ENCODE measurements around the gene TPSB2.
"Not testable (repeated sequence)": the region's sequence is repeated elsewhere in the genome, so short reads cannot be mapped to it uniquely, and the experiment has no call there.

The TPSB2 gene

DNA sequence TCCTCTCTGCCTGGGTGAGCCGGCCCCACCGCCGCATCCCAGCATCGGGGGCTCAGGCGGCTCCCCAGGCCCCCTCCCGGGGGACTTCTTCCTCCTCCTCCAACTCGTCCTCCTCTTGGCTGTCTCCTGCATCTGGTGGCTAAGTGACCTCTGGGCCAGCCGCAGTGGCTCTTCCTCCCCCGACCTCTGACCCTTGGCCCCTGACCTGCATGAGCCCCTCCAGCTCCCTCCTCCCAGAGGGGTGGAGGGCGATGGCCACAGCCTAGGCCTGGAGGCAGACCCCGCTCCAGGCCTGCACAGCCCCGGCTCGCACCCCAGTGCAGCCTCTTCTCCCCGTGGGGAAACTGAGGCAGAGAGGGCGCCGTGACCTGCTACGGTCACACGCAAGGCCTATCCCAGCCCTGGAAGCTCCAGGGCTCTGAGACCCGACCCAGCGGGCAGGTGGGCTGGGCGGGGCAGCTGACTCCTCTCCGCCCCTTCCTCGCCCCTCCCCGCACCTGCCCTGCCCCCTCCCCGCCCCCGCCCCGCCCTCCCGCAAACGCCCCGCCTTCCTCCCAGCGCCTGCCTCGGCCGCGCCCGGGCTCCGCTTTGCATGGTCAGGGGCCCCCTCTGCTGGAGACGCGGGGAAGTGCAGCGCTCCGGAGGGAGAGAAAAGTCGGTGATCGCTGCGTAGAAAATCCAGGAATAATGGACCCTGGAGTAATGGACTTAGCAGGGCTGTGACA is 19.2 kb upstream of the TPSB2 start:
- H3K27me3 ChIP-seq (ENCODE audit: control insufficient read depth, insufficient read depth, low read length), result peaks cover 31% of the 10 kb centered on the region
- not testable (repeated sequence) for H3K27ac ChIP-seq (ENCODE audit: low read depth, low read length); H3K36me3 ChIP-seq (ENCODE audit: control insufficient read depth, insufficient read depth, low read length); H3K9me3 ChIP-seq (ENCODE audit: control insufficient read depth, insufficient read depth, low read depth, low read length); H3K9ac ChIP-seq (ENCODE audit: low read length); H3K4me3 ChIP-seq (ENCODE audit: low read depth, low read length); H3K4me1 ChIP-seq (ENCODE audit: control insufficient read depth, insufficient read depth, low read length)

DNA sequence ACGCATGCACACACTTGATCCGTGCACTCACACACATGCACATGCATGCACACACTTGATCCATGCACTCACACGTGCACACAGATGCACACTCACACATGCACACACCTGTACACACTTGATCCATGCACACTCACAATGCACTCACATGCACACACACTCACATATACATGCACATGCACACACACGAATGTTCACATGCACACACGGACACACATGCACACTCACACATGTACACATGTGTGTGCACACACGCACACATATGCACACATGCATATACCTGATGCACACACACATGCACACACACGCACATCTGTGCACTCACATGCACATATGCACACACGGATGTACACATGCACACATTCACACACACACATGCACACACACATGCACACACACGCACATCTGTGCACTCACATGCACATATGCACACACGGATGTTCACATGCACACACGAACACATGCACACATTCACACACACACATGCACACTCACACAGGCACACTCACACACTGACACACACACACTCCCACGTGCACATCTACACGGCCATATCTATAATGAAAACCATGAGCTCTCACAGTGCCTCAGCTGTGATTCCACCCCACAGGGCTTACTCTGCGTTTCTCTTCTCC is 18.0 kb upstream of the TPSB2 start:
- H3K9me3 ChIP-seq (ENCODE audit: control insufficient read depth, insufficient read depth, low read depth, low read length); H3K4me1 ChIP-seq (ENCODE audit: control insufficient read depth, insufficient read depth, low read length); H3K27ac ChIP-seq (ENCODE audit: low read depth, low read length); H3K9ac ChIP-seq (ENCODE audit: low read length); H3K36me3 ChIP-seq (ENCODE audit: control insufficient read depth, insufficient read depth, low read length); H3K4me3 ChIP-seq (ENCODE audit: low read depth, low read length): not testable (repeated sequence)
- peaks cover 27% of the 10 kb centered on the region for H3K27me3 ChIP-seq (ENCODE audit: control insufficient read depth, insufficient read depth, low read length)

DNA sequence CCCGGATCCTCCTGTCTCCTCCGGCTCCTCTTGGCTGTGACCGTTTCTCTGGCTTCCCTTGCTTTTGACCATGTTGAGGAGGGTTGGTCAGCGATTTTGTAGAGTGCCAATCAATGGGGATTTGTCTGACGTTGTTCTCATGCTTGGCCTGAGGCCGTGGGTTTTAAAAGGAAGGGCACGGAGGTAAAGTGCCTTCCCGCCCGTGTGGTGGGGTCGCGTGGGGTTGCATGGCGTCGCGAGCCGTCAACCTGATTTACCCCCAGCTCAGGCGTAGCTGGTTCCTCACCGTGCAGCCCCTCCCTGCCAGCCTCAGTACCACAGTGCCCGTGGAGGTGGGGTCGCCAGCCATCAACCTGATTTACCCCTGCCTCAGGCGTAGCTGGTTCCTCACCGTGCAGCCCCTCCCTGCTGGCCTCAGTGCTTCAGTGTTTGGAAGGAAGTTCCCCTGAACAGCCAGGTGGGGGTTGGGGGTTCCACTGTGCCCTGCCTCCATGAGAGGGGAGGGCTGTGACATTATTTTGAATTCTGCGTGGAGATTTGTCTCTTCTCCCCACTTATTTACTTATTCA is 15.6 kb upstream of the TPSB2 start:
- Histone ChIP-seq H3K9ac (ENCODE audit: low read length) (no peak overlapping the region), H3K4me3 (ENCODE audit: low read depth, low read length) (no peak overlapping the region), H3K36me3 (ENCODE audit: control insufficient read depth, insufficient read depth, low read length) (no peaks in the 10 kb centered on the region), H3K27me3 (ENCODE audit: control insufficient read depth, insufficient read depth, low read length) (peaks cover 25% of the 10 kb centered on the region), H3K27ac (ENCODE audit: low read depth, low read length) (no peak overlapping the region), H3K4me1 (ENCODE audit: control insufficient read depth, insufficient read depth, low read length) (no peaks in the 10 kb centered on the region), H3K9me3 (ENCODE audit: control insufficient read depth, insufficient read depth, low read depth, low read length) (no peaks in the 10 kb centered on the region)

DNA sequence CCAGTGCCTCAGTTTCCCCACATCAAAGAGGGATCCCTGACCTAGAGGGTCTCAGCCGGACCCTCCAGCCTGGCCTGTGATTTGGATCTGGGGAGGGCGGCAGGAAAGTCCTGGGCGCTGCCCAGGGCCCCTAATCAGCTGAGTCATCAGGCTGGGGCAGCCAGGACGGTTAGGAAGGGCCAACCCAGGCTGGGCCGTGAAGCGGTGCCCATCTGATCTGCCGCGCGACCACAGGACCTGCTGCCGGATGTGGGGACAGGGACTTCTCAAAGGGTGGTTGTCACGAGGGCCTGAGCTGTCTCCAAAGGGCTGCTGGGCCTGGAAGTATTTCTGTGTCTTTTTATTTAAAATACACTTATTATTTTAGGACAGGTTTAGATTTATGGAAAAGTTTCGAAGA is 14.9 kb upstream of the TPSB2 start:
- no peak overlapping the region for H3K4me3 ChIP-seq (ENCODE audit: low read depth, low read length)
- H3K27me3 ChIP-seq (ENCODE audit: control insufficient read depth, insufficient read depth, low read length), result peaks cover 25% of the 10 kb centered on the region
- H3K9ac ChIP-seq (ENCODE audit: low read length), result no peak overlapping the region
- H3K9me3 ChIP-seq (ENCODE audit: control insufficient read depth, insufficient read depth, low read depth, low read length), result no peaks in the 10 kb centered on the region
- no peaks in the 10 kb centered on the region for H3K4me1 ChIP-seq (ENCODE audit: control insufficient read depth, insufficient read depth, low read length)
- no peaks in the 10 kb centered on the region for H3K36me3 ChIP-seq (ENCODE audit: control insufficient read depth, insufficient read depth, low read length)
- H3K27ac ChIP-seq (ENCODE audit: low read depth, low read length), result no peak overlapping the region

DNA sequence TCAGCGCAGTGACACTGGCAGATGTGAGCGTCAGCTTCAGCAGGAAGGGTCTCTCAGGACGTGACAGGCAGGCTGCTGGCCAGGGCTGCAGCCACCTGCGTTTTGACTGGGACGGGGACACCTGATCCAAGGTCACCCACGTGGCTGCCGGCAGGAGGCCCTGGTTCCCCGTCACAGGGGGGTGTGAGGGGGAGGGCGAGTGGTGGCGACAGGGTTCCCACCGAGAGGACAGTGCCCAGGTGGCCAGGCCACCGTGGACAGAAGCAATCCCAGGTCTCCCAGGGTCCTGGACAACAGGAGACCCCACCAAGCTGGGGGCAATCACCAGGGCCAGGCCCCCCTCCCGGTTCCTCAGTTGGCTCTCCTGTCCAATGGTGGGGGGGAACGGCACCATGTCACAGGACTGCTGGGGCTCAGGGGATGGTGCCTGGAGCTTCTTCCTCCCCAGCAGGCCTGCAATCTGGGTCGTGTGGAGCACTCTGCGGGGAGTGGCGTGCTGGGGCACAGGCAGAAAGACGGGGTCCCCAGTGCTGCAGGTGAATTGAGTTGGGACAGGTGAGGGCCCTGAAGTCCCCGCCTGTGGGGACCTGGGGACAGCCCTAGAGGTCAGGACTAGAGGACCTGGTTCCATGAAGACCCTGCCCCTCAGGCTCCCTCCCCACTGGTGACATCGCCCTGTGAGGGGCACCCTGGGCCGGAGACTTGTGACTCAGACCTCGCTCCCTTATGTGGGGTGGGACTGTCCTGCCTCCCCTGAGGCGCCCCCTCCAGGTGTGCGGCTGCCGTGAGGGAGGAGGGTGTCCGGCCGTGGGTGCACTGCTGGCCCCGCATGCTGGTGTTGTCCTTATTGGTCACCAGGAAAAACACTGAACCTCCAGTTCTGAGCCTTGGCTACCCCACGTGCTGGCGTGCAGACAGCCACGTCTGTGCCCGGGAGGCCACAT is 14.2 kb upstream of the TPSB2 start:
- H3K9ac ChIP-seq (ENCODE audit: low read length), result not testable (repeated sequence)

DNA sequence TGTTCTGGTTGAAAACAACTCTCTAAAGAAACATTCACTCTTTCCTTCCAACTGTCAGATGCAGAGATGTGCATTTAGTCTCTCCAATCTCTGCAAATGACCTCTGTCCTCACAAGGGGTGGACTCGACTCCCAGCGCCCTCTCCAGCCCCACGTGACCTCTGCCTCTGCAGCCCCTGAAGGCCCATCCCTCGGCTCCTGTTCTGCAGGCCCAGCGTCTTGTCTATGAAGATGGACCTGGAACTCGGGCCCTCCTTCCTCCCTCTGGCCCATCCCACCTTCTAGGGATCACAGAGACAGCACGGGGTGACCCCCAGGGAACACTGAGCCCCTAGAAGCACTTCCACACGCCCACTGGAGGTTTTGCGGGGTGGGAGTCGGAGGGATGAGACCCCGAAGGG is 13.4 kb upstream of the TPSB2 start:
- H3K27ac ChIP-seq (ENCODE audit: low read depth, low read length); H3K9me3 ChIP-seq (ENCODE audit: control insufficient read depth, insufficient read depth, low read depth, low read length); H3K9ac ChIP-seq (ENCODE audit: low read length); H3K4me1 ChIP-seq (ENCODE audit: control insufficient read depth, insufficient read depth, low read length); H3K36me3 ChIP-seq (ENCODE audit: control insufficient read depth, insufficient read depth, low read length); H3K4me3 ChIP-seq (ENCODE audit: low read depth, low read length): not testable (repeated sequence)
- H3K27me3 ChIP-seq (ENCODE audit: control insufficient read depth, insufficient read depth, low read length), result peaks cover 25% of the 10 kb centered on the region

More for the DNA sequence above, 14.2 kb upstream of the TPSB2 start:
- not testable (repeated sequence) for H3K9me3 ChIP-seq (ENCODE audit: control insufficient read depth, insufficient read depth, low read depth, low read length); H3K27ac ChIP-seq (ENCODE audit: low read depth, low read length); H3K36me3 ChIP-seq (ENCODE audit: control insufficient read depth, insufficient read depth, low read length); H3K4me1 ChIP-seq (ENCODE audit: control insufficient read depth, insufficient read depth, low read length); H3K4me3 ChIP-seq (ENCODE audit: low read depth, low read length)
- peaks cover 25% of the 10 kb centered on the region for H3K27me3 ChIP-seq (ENCODE audit: control insufficient read depth, insufficient read depth, low read length)

DNA sequence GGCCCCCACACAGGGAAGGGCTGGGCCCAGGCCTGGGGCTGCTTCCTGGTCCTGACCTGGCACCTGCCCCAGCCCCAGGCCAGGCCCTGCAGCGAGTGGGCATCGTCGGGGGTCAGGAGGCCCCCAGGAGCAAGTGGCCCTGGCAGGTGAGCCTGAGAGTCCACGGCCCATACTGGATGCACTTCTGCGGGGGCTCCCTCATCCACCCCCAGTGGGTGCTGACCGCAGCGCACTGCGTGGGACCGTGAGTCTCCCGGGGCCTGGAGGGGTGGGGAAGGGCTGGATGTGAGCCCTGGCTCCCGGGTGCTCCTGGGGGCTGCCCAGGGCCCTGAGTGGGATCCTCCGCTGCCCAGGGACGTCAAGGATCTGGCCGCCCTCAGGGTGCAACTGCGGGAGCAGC is 11.1 kb upstream of the TPSB2 start:
- not testable (repeated sequence) for H3K9ac ChIP-seq (ENCODE audit: low read length); H3K9me3 ChIP-seq (ENCODE audit: control insufficient read depth, insufficient read depth, low read depth, low read length); H3K27ac ChIP-seq (ENCODE audit: low read depth, low read length); H3K4me1 ChIP-seq (ENCODE audit: control insufficient read depth, insufficient read depth, low read length); H3K4me3 ChIP-seq (ENCODE audit: low read depth, low read length); H3K36me3 ChIP-seq (ENCODE audit: control insufficient read depth, insufficient read depth, low read length)
- H3K27me3 ChIP-seq (ENCODE audit: control insufficient read depth, insufficient read depth, low read length), result peaks cover 14% of the 10 kb centered on the region

DNA sequence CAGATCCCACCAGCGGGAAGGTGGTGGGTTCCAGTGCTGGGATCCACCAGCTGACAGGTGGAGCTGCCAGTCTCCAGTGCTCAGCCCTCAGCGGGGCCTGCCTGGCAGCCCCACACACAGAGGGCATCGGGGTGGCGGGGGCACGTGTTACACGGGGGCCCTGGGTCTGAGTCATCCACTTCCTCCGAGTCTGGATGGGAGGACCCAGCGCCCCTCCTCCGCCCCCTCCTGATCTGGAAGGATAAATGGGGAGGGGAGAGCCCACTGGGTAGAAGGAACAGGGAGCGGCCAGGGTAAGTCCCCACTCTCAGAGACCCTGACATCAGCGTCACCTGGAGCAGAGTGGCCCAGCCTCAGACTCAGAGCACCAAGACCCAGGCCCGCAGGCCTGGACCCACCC is 10.5 kb upstream of the TPSB2 start, which contains the start of gene TPSAB1:
Gene TPSAB1, plus strand, starts transcription at position 270 of the 400 bp plus-strand sequence. CDS start 234 bp downstream, outside the sequence.
- not testable (repeated sequence) for H3K4me1 ChIP-seq (ENCODE audit: control insufficient read depth, insufficient read depth, low read length); H3K9me3 ChIP-seq (ENCODE audit: control insufficient read depth, insufficient read depth, low read depth, low read length); H3K4me3 ChIP-seq (ENCODE audit: low read depth, low read length); H3K9ac ChIP-seq (ENCODE audit: low read length); H3K27ac ChIP-seq (ENCODE audit: low read depth, low read length); H3K36me3 ChIP-seq (ENCODE audit: control insufficient read depth, insufficient read depth, low read length)
- peaks cover 11% of the 10 kb centered on the region for H3K27me3 ChIP-seq (ENCODE audit: control insufficient read depth, insufficient read depth, low read length)

DNA sequence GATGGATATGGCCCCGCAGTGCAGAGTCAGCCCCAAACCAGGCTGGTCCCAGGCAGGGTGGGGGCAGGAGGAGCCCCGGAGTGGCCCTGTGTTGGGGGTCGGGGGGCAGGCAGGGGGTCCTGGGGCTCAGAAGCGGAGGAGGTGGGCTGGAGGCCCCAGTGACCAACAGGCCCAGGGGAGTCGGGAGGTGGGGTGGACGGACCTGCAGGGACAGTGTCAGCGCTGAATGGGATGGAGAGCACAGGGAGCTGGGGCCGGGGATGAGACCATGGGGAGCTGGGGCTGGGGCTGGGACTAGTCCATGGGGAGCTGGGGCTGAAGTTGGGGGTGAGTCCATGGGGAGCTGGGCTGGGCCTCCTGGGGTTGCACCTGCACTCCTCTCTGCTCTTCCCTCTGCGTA is 9.6 kb upstream of the TPSB2 start:
- H3K4me3 ChIP-seq (ENCODE audit: low read depth, low read length); H3K36me3 ChIP-seq (ENCODE audit: control insufficient read depth, insufficient read depth, low read length); H3K9me3 ChIP-seq (ENCODE audit: control insufficient read depth, insufficient read depth, low read depth, low read length); H3K4me1 ChIP-seq (ENCODE audit: control insufficient read depth, insufficient read depth, low read length); H3K27me3 ChIP-seq (ENCODE audit: control insufficient read depth, insufficient read depth, low read length); H3K27ac ChIP-seq (ENCODE audit: low read depth, low read length); H3K9ac ChIP-seq (ENCODE audit: low read length): not testable (repeated sequence)

DNA sequence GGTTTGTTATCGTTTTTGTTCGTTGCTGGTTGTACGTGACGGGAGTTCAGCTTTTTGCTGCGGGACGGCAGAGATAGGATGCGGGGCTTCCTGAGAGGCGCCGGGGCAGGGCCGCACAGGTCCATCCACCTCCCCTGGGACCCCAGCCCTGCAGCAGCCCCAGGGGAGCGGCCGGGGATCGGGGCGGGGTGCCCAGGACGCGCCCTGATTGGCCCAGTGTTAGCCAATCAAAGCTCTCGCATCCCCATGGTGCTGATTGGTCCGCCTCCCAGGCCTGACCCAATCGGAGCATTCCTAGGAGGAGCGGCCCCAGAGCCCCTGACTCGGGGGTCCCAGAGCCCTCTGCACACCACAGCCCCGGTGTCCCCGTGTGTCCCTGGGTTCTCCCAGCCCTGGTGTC is 8.9 kb upstream of the TPSB2 start:
- not testable (repeated sequence) for H3K27ac ChIP-seq (ENCODE audit: low read depth, low read length); H3K36me3 ChIP-seq (ENCODE audit: control insufficient read depth, insufficient read depth, low read length); H3K27me3 ChIP-seq (ENCODE audit: control insufficient read depth, insufficient read depth, low read length); H3K4me1 ChIP-seq (ENCODE audit: control insufficient read depth, insufficient read depth, low read length); H3K9me3 ChIP-seq (ENCODE audit: control insufficient read depth, insufficient read depth, low read depth, low read length); H3K9ac ChIP-seq (ENCODE audit: low read length); H3K4me3 ChIP-seq (ENCODE audit: low read depth, low read length)

DNA sequence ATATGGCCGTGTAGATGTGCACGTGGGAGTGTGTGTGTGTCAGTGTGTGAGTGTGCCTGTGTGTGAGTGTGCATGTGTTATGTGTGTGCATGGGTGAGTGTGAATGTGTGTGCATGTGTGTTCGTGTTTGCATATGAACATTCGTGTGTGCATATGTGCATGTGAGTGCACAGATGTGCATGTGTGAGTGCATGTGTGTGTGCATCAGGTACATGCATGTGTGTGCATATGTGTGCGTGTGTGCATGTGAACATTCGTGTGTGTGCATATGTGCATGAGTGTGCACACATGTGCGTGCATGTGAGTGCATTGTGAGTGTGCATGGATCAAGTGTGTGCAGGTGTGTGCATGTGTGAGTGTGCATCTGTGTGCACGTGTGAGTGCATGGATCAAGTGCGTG is 8.0 kb upstream of the TPSB2 start:
- H3K27ac ChIP-seq (ENCODE audit: low read depth, low read length), result no peak overlapping the region
- no peaks in the 10 kb centered on the region for H3K9me3 ChIP-seq (ENCODE audit: control insufficient read depth, insufficient read depth, low read depth, low read length)
- no peak overlapping the region for H3K9ac ChIP-seq (ENCODE audit: low read length)
- no peaks in the 10 kb centered on the region for H3K4me1 ChIP-seq (ENCODE audit: control insufficient read depth, insufficient read depth, low read length)
- no peaks in the 10 kb centered on the region for H3K36me3 ChIP-seq (ENCODE audit: control insufficient read depth, insufficient read depth, low read length)
- H3K4me3 ChIP-seq (ENCODE audit: low read depth, low read length), result no peak overlapping the region
- H3K27me3 ChIP-seq (ENCODE audit: control insufficient read depth, insufficient read depth, low read length), result peaks cover 5% of the 10 kb centered on the region

Data from HUES6 (cell line).